Fibroblast of the aortic adventitia (primary cell): ENCODE measurements around the gene RASAL1. TPM values are rescaled to one million over a fixed set of nuclear protein-coding genes. Genes with fewer than 3 reads are reported as not detected.

Experiments
- DNase-seq: peaks from one replicate; pipeline ENCODE4 v3.0.0-alpha.2; 2010; ENCODE audit warnings: low read depth
- H3K4me3 ChIP-seq: 2 replicates; pipeline ENCODE4 v1.5.1; 2011; ENCODE audit warnings: low read depth, mild to moderate bottlenecking, control low read depth, low read length, moderate library complexity
- total RNA-seq: library from RNA; depleted of rRNA; stranded (reverse); fragments of >200 nt; gene quantifications from 2 replicates; pipeline ENCODE4 v1.2.3, GENCODE V29; 2012; ENCODE audit warnings: low replicate concordance
- TF ChIP-seq, protein P1 (sequence below): IDR thresholded peaks from 2 replicates; pipeline ENCODE4 v1.5.1; 2011; ENCODE audit warnings: mild to moderate bottlenecking, low read length, control low read depth, inconsistent platforms; ENCODE audit not compliant: insufficient read depth

Gene RASAL1
- total RNA-seq, 1 donor = not detected

GRCh38 chr12:113109360-113109759, 26.2 kb downstream of the RASAL1 start:
- no peak for DNase-seq
- TF ChIP-seq, protein P1, sequence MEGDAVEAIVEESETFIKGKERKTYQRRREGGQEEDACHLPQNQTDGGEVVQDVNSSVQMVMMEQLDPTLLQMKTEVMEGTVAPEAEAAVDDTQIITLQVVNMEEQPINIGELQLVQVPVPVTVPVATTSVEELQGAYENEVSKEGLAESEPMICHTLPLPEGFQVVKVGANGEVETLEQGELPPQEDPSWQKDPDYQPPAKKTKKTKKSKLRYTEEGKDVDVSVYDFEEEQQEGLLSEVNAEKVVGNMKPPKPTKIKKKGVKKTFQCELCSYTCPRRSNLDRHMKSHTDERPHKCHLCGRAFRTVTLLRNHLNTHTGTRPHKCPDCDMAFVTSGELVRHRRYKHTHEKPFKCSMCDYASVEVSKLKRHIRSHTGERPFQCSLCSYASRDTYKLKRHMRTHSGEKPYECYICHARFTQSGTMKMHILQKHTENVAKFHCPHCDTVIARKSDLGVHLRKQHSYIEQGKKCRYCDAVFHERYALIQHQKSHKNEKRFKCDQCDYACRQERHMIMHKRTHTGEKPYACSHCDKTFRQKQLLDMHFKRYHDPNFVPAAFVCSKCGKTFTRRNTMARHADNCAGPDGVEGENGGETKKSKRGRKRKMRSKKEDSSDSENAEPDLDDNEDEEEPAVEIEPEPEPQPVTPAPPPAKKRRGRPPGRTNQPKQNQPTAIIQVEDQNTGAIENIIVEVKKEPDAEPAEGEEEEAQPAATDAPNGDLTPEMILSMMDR = no peak
- H3K4me3 ChIP-seq = no peak overlapping the region

GRCh38 chr12:113108308-113108707, 27.3 kb downstream of the RASAL1 start:
- H3K4me3 ChIP-seq = no peak overlapping the region
- DNase-seq = peak; percentile 4
- TF ChIP-seq, protein P1 = no peak

DNA sequence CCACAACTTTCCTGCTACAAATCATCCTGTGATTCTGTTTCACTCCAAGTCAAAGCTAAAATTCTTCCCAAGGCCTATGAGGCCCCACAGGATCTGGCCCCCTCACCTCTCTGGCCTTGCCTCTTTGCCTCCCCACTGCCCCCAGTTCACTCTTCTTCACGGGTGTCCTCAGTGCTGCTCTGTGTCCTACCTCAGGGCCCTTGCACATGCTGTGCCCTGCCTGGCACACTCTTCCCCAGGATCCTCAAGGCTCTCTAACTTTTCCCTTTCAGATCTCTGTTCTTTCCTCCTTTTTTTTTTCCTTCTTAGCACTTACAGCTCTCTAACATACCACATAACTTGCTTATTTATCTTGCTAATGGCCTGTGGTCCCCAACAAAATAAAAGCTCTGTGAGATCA, 29.2 kb downstream of the RASAL1 start:
- TF ChIP-seq, protein P1 = no peak
- DNase-seq = no peak

DNA sequence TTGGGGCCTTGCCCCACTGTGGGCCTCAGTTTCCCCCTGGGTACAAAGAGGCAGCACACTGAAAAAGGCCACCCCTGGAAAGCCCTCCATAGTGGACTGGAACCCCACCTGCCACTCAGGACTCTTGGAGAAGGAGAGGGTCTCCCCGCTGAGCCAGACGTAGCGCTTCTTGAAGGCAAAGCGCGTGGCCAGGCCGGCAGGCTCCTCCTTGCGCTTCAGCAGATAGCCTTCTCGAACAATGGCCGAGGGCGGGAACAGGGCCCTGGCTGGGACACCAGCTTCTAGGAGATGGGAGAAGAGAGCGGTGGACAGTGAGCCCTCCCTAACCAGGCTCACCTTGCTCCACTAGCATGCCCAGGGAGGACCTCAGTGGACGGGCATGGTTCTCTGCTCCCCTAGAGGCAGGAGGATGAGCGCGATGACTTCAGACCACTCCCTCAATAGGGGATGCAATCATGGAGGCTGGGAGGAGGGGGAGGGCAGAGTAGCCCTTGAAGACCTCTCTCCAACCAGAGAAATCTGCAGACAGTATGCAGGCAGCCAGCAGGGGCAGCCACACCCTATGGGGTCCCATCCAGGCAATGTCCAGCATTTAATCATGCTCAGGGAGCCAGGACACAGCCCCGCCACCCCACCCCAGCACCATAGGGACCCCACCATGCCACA, 29.8 kb downstream of the RASAL1 start:
- no peak overlapping the region for H3K4me3 ChIP-seq
- DNase-seq = no peak
- TF ChIP-seq, protein P1 = no peak

More for the DNA sequence above, 29.2 kb downstream of the RASAL1 start:
- no peak overlapping the region for H3K4me3 ChIP-seq

GRCh38 chr12:113104953-113105510, 30.5 kb downstream of the RASAL1 start:
- DNase-seq = no peak
- TF ChIP-seq, protein P1 = no peak
- H3K4me3 ChIP-seq = no peak overlapping the region

- TF ChIP-seq, protein P1 = no peak
- H3K4me3 ChIP-seq = no peak overlapping the region
- no peak for DNase-seq
Measured at GRCh38 chr12:113103756-113104450, 31.7 kb downstream of the RASAL1 start.
